HepG2 (cell line): ENCODE data around the gene TAF6. TPM values are rescaled to one million over a fixed set of nuclear protein-coding genes. Genes with fewer than 3 reads are reported as not detected.
A peak's percentile ranks its signal among the peaks of the same experiment; 100 is the strongest.

Experiments used
- AKAP8 ChIP-seq: sonication (generic); formaldehyde crosslinking; IDR thresholded peaks from 2 replicates; pipeline ENCODE4 v1.5.1; 2020; ENCODE audit warnings: mild to moderate bottlenecking, missing genetic modification reagents
- FOXA3 ChIP-seq: IDR thresholded peaks from 2 replicates; pipeline ENCODE4 v1.6.1; 2016; ENCODE audit warnings: missing genetic modification reagents, missing compliant biosample characterization
- GTF3A ChIP-seq: sonication (generic); formaldehyde crosslinking; conservative IDR thresholded peaks from 2 replicates; pipeline ENCODE4 v1.4.0; 2020; ENCODE audit warnings: mild to moderate bottlenecking, missing genetic modification reagents
- ISX ChIP-seq: sonication (generic); formaldehyde crosslinking; conservative IDR thresholded peaks from 2 replicates; pipeline ENCODE4 v1.5.0; 2020; ENCODE audit warnings: missing genetic modification reagents
- NFIB ChIP-seq: sonication (generic); formaldehyde crosslinking; IDR thresholded peaks from 2 replicates; pipeline ENCODE4 v1.9.0; 2021; ENCODE audit warnings: missing genetic modification reagents, mild to moderate bottlenecking, borderline replicate concordance
- NR2F6 ChIP-seq, 2 experiments: IDR thresholded peaks; 2 replicates each; pipeline ENCODE4 v1.6.1; 2016; ENCODE audit warnings: antibody characterized with exemption in 1 of 2, mild to moderate bottlenecking in 1 of 2
- NR3C1 ChIP-seq: sonication (generic); formaldehyde crosslinking; IDR thresholded peaks from 2 replicates; pipeline ENCODE4 v1.4.0; 2020; ENCODE audit warnings: missing genetic modification reagents
- PHF21A ChIP-seq: sonication (generic); formaldehyde crosslinking; IDR thresholded peaks from 2 replicates; pipeline ENCODE4 v1.5.0; 2020; ENCODE audit warnings: mild to moderate bottlenecking, missing genetic modification reagents
- PPARG ChIP-seq: conservative IDR thresholded peaks from 2 replicates; pipeline ENCODE4 v1.6.1; 2016; ENCODE audit warnings: missing biosample characterization, missing genetic modification reagents
- REXO4 ChIP-seq: sonication (generic); formaldehyde crosslinking; IDR thresholded peaks from 2 replicates; pipeline ENCODE4 v1.8.0; 2022; ENCODE audit warnings: missing genetic modification reagents, mild to moderate bottlenecking, borderline replicate concordance
- TCF7 ChIP-seq: sonication (generic); IDR thresholded peaks from 2 replicates; pipeline ENCODE4 v1.6.1; 2016; ENCODE audit warnings: antibody characterized with exemption, low read depth
- ZNF138 ChIP-seq: sonication (generic); formaldehyde crosslinking; IDR thresholded peaks from 2 replicates; pipeline ENCODE4 v1.5.0; 2020; ENCODE audit warnings: mild to moderate bottlenecking, low read depth, missing genetic modification reagents
- ZNF225 ChIP-seq: sonication (generic); formaldehyde crosslinking; IDR thresholded peaks from 2 replicates; pipeline ENCODE4 v1.4.0; 2020; ENCODE audit warnings: mild to moderate bottlenecking, missing genetic modification reagents
- ZNF749 ChIP-seq: sonication (generic); formaldehyde crosslinking; IDR thresholded peaks from 2 replicates; pipeline ENCODE4 v1.8.0; 2022; ENCODE audit warnings: mild to moderate bottlenecking, missing genetic modification reagents, moderate library complexity, borderline replicate concordance
- ZNF790 ChIP-seq: sonication (generic); formaldehyde crosslinking; IDR thresholded peaks from 2 replicates; pipeline ENCODE4 v1.8.0; 2022; ENCODE audit warnings: missing genetic modification reagents, mild to moderate bottlenecking, borderline replicate concordance
- ZSCAN22 ChIP-seq: sonication (generic); formaldehyde crosslinking; IDR thresholded peaks from 2 replicates; pipeline ENCODE4 v1.4.0; 2020; ENCODE audit warnings: mild to moderate bottlenecking, missing genetic modification reagents
- polyA plus RNA-seq, 8 experiments: library from polyadenylated mRNA; depleted of rRNA in 3 of 8; stranded (reverse) in 7 of 8; unstranded in 1 of 8; fragments of >200 nt; fragmentation: Illumina TruSeq in 4 of 8; extraction: Trizol in 4 of 8; gene quantifications; 2 replicates each; pipeline versions ENCODE4 v1.2.1 to v1.2.3, GENCODE V29; 2011 to 2016; ENCODE audit warnings: low read depth in 4 of 8, missing spikeins in 1 of 8, mixed read lengths in 1 of 8; ENCODE audit not compliant: insufficient read depth in 1 of 8
- total RNA-seq, 5 experiments: library from RNA; depleted of rRNA; stranded (reverse); fragments of >200 nt; fragmentation: Illumina TruSeq; extraction: Trizol; gene quantifications; 2 replicates each; pipeline ENCODE4 v1.2.3, GENCODE V29; 2016; ENCODE audit warnings: low read depth in 1 of 5
- TF ChIP-seq, protein P1 (sequence below): sonication (generic); formaldehyde crosslinking; IDR thresholded peaks from 2 replicates; pipeline ENCODE4 v1.4.0; 2020; ENCODE audit warnings: missing genetic modification reagents
- TF ChIP-seq, protein P2 (sequence below): sonication (generic); formaldehyde crosslinking; conservative IDR thresholded peaks from 2 replicates; pipeline ENCODE4 v1.4.0; 2020; ENCODE audit warnings: missing genetic modification reagents
- TF ChIP-seq, protein P3 (sequence below): sonication (generic); formaldehyde crosslinking; IDR thresholded peaks from 2 replicates; pipeline ENCODE4 v1.4.0; 2020; ENCODE audit warnings: mild to moderate bottlenecking, missing genetic modification reagents

The TAF6 gene
- total and polyA plus RNA-seq, 2 of the 13 experiments (the other 11 are each of a cell fraction or from before 2014, with no cell fraction given), result 12.9 to 18.8 TPM

DNA sequence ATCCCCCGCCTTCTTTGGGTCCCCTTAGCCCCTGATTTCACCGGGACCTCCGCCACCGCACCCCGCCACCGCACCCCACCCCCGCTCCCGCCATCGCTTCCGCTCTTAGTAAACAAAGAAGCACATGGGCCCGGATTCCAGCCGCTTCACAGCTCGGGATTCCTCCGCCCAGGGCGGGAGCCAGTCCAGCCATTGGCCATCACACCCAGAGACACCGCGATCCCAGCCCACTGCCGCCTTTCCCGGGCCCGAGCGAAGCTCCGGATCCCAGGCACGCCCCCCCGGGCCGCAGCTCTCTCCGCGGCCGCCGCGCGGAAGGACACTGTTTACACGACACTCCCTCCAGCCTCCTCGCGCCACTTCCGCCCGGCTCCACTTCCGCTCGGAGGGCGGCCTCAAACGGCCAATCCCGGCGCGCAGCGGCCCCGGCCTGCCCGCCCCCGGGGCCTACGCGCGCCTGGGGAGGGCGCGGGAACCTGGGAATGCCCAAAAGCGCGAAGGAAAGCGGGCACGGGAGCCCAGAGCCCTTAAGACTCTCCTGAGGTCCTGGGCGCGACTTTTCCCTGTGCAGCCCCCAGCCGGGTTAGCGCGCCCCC, 18.6 kb downstream of the TAF6 start (continued):
- TF ChIP-seq, protein P1, sequence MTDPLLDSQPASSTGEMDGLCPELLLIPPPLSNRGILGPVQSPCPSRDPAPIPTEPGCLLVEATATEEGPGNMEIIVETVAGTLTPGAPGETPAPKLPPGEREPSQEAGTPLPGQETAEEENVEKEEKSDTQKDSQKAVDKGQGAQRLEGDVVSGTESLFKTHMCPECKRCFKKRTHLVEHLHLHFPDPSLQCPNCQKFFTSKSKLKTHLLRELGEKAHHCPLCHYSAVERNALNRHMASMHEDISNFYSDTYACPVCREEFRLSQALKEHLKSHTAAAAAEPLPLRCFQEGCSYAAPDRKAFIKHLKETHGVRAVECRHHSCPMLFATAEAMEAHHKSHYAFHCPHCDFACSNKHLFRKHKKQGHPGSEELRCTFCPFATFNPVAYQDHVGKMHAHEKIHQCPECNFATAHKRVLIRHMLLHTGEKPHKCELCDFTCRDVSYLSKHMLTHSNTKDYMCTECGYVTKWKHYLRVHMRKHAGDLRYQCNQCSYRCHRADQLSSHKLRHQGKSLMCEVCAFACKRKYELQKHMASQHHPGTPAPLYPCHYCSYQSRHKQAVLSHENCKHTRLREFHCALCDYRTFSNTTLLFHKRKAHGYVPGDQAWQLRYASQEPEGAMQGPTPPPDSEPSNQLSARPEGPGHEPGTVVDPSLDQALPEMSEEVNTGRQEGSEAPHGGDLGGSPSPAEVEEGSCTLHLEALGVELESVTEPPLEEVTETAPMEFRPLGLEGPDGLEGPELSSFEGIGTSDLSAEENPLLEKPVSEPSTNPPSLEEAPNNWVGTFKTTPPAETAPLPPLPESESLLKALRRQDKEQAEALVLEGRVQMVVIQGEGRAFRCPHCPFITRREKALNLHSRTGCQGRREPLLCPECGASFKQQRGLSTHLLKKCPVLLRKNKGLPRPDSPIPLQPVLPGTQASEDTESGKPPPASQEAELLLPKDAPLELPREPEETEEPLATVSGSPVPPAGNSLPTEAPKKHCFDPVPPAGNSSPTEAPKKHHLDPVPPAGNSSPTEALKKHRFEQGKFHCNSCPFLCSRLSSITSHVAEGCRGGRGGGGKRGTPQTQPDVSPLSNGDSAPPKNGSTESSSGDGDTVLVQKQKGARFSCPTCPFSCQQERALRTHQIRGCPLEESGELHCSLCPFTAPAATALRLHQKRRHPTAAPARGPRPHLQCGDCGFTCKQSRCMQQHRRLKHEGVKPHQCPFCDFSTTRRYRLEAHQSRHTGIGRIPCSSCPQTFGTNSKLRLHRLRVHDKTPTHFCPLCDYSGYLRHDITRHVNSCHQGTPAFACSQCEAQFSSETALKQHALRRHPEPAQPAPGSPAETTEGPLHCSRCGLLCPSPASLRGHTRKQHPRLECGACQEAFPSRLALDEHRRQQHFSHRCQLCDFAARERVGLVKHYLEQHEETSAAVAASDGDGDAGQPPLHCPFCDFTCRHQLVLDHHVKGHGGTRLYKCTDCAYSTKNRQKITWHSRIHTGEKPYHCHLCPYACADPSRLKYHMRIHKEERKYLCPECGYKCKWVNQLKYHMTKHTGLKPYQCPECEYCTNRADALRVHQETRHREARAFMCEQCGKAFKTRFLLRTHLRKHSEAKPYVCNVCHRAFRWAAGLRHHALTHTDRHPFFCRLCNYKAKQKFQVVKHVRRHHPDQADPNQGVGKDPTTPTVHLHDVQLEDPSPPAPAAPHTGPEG (CRISPR knock-in tag), result no peak
- TF ChIP-seq ZNF790 (CRISPR knock-in tag), result peak; percentile 65; the same call in 1 of the 2 replicates
- no peak for TF ChIP-seq ZNF225 (CRISPR knock-in tag)
- no peak for TF ChIP-seq REXO4 (CRISPR knock-in tag)
- no peak; the same call in 1 of the 2 replicates for TF ChIP-seq PPARG
- TF ChIP-seq, protein P2, sequence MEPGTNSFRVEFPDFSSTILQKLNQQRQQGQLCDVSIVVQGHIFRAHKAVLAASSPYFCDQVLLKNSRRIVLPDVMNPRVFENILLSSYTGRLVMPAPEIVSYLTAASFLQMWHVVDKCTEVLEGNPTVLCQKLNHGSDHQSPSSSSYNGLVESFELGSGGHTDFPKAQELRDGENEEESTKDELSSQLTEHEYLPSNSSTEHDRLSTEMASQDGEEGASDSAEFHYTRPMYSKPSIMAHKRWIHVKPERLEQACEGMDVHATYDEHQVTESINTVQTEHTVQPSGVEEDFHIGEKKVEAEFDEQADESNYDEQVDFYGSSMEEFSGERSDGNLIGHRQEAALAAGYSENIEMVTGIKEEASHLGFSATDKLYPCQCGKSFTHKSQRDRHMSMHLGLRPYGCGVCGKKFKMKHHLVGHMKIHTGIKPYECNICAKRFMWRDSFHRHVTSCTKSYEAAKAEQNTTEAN, result no peak; the same call in 1 of the 2 replicates
- no peak for TF ChIP-seq NFIB (CRISPR knock-in tag)
- peak; percentile 92 for TF ChIP-seq FOXA3 (CRISPR knock-in tag)
- no peak; the same call in 1 of the 2 replicates for TF ChIP-seq TCF7
- peak; percentile 93 for TF ChIP-seq PHF21A (CRISPR knock-in tag)
- TF ChIP-seq ZNF749 (CRISPR knock-in tag), result no peak
- TF ChIP-seq NR2F6 (IDR thresholded peaks at IDR 0.05), result no peak
- TF ChIP-seq NR2F6 (CRISPR knock-in tag; IDR thresholded peaks at IDR 0.05), result 0 out of 2 replicates have a peak, but pooled peaks have one; percentile 20
- TF ChIP-seq AKAP8 (CRISPR knock-in tag), result peak; percentile 63
- peak; percentile 51; the same call in 1 of the 2 replicates for TF ChIP-seq ZSCAN22 (CRISPR knock-in tag)
- no peak for TF ChIP-seq ISX (CRISPR knock-in tag)
- TF ChIP-seq, protein P3, sequence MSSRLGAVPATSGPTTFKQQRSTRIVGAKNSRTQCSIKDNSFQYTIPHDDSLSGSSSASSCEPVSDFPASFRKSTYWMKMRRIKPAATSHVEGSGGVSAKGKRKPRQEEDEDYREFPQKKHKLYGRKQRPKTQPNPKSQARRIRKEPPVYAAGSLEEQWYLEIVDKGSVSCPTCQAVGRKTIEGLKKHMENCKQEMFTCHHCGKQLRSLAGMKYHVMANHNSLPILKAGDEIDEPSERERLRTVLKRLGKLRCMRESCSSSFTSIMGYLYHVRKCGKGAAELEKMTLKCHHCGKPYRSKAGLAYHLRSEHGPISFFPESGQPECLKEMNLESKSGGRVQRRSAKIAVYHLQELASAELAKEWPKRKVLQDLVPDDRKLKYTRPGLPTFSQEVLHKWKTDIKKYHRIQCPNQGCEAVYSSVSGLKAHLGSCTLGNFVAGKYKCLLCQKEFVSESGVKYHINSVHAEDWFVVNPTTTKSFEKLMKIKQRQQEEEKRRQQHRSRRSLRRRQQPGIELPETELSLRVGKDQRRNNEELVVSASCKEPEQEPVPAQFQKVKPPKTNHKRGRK (CRISPR knock-in tag), result no peak
- no peak for TF ChIP-seq GTF3A
- TF ChIP-seq NR3C1 (CRISPR knock-in tag), result no peak
- no peak; the same call in 1 of the 2 replicates for TF ChIP-seq ZNF138 (CRISPR knock-in tag)
